IgD-negative memory B cell (primary cell): ENCODE data around the gene ARHGAP29. TPM values are rescaled to one million over a fixed set of nuclear protein-coding genes. Genes with fewer than 3 reads are reported as not detected.
A peak's percentile ranks its signal among the peaks of the same experiment; 100 is the strongest.

Experiments used
- H3K27ac Mint-ChIP-seq, 3 donors: one replicate each; pipeline ENCODE4 v1.8.0; 2020 to 2022; ENCODE audit warnings: mild to moderate bottlenecking in 3 of 3, mixed read lengths in 3 of 3, moderate library complexity in 1 of 3
- H3K27me3 Mint-ChIP-seq: one replicate; pipeline ENCODE4 v1.8.0; 2021; ENCODE audit warnings: mixed read lengths
- H3K36me3 Mint-ChIP-seq: one replicate; pipeline ENCODE4 v1.8.0; 2020; ENCODE audit warnings: mild to moderate bottlenecking, mixed read lengths
- H3K4me1 Mint-ChIP-seq, 3 donors: one replicate each; pipeline ENCODE4 v1.8.0; 2020 to 2022; ENCODE audit warnings: mixed read lengths in 3 of 3, mild to moderate bottlenecking in 1 of 3
- H3K4me3 Mint-ChIP-seq, 4 donors: one replicate each; pipeline ENCODE4 v1.8.0; 2020 to 2022; ENCODE audit warnings: mild to moderate bottlenecking in 4 of 4, mixed read lengths in 4 of 4, moderate library complexity in 3 of 4
- H3K9me3 Mint-ChIP-seq, 3 donors: one replicate each; pipeline ENCODE4 v1.8.0; 2020 to 2021; ENCODE audit warnings: mixed read lengths in 3 of 3, mild to moderate bottlenecking in 1 of 3
- polyA plus RNA-seq: library from polyadenylated mRNA; unstranded; fragments of 300-500 nt; fragmentation: Illumina TruSeq; gene quantifications from one replicate; pipeline ENCODE4 v1.2.3, GENCODE V29; 2021

ARHGAP29 gene
- polyA plus RNA-seq, 1 donor from 2014 or later = not detected

GRCh38 chr1:94272388-94272787, 35.0 kb upstream of the ARHGAP29 start:
- Mint-ChIP-seq H3K36me3 (no peaks in the 10 kb centered on the region), H3K4me3 (no peak overlapping the region), H3K9me3 (peaks cover 0 to 1% (median 0%) of the 10 kb centered on the region in 3 donors), H3K27me3 (peaks cover 4% of the 10 kb centered on the region), H3K4me1 (no peaks in the 10 kb centered on the region), H3K27ac (no peak overlapping the region)

GRCh38 chr1:94271373-94271772, 34.0 kb upstream of the ARHGAP29 start:
- no peak overlapping the region for H3K4me3 Mint-ChIP-seq
- no peaks in the 10 kb centered on the region for H3K36me3 Mint-ChIP-seq
- no peaks in the 10 kb centered on the region for H3K4me1 Mint-ChIP-seq

GRCh38 chr1:94270801-94271203, 33.4 kb upstream of the ARHGAP29 start:
- Mint-ChIP-seq H3K4me3 (no peak overlapping the region), H3K36me3 (no peaks in the 10 kb centered on the region), H3K27ac (no peak overlapping the region), H3K4me1 (no peaks in the 10 kb centered on the region), H3K9me3 (peaks cover 0 to 1% (median 0%) of the 10 kb centered on the region in 3 donors), H3K27me3 (peaks cover 2% of the 10 kb centered on the region)

More at GRCh38 chr1:94271373-94271772, 34.0 kb upstream of the ARHGAP29 start:
- H3K9me3 Mint-ChIP-seq = peaks cover 0 to 1% (median 0%) of the 10 kb centered on the region in 3 donors
- H3K27ac Mint-ChIP-seq = no peak overlapping the region
- H3K27me3 Mint-ChIP-seq = peaks cover 4% of the 10 kb centered on the region

GRCh38 chr1:94269921-94270320, 32.5 kb upstream of the ARHGAP29 start:
- Mint-ChIP-seq H3K27me3 (peaks cover 2% of the 10 kb centered on the region), H3K4me3 (peak overlapping the region in 1 of 4 donors; percentile 7), H3K9me3 (peaks cover 0 to 1% (median 0%) of the 10 kb centered on the region in 3 donors), H3K4me1 (no peaks in the 10 kb centered on the region), H3K27ac (no peak overlapping the region), H3K36me3 (no peaks in the 10 kb centered on the region)

DNA sequence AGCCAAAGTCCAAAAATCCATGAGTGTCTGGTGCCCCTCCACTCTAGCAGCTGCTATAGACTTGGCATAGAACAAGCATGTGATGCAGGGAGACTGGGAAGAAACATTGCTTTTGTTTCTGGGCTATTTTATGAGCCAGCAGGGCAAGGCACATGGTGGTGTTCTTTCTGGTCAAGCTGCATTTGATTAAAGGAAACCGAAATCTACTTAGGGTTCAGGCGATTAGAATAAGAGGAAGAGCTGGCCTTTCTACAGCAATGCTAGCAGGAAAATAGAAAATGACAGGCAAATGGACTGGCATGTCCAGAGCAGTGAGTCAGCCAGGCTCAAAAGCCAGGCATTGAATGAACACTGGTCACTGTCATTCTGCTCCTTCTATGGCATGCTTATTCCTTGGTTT, 28.5 kb upstream of the ARHGAP29 start:
- H3K9me3 Mint-ChIP-seq = peaks cover 0 to 1% (median 0%) of the 10 kb centered on the region in 3 donors
- H3K4me3 Mint-ChIP-seq = no peak overlapping the region
- peaks cover 0 to 6% (median 0%) of the 10 kb centered on the region in 3 donors for H3K4me1 Mint-ChIP-seq
- no peak overlapping the region for H3K27ac Mint-ChIP-seq
- H3K36me3 Mint-ChIP-seq = no peaks in the 10 kb centered on the region
- no peaks in the 10 kb centered on the region for H3K27me3 Mint-ChIP-seq

- Mint-ChIP-seq H3K27me3 (no peaks in the 10 kb centered on the region), H3K36me3 (no peaks in the 10 kb centered on the region), H3K27ac (peak overlapping the region in 1 of 3 donors; percentile 8), H3K4me3 (no peak overlapping the region), H3K9me3 (peaks cover 0 to 1% (median 0%) of the 10 kb centered on the region in 3 donors), H3K4me1 (peaks cover 0 to 10% (median 2%) of the 10 kb centered on the region in 3 donors)
These were observed 27.6 kb upstream of the ARHGAP29 start for GRCh38 chr1:94265011-94265422.

DNA sequence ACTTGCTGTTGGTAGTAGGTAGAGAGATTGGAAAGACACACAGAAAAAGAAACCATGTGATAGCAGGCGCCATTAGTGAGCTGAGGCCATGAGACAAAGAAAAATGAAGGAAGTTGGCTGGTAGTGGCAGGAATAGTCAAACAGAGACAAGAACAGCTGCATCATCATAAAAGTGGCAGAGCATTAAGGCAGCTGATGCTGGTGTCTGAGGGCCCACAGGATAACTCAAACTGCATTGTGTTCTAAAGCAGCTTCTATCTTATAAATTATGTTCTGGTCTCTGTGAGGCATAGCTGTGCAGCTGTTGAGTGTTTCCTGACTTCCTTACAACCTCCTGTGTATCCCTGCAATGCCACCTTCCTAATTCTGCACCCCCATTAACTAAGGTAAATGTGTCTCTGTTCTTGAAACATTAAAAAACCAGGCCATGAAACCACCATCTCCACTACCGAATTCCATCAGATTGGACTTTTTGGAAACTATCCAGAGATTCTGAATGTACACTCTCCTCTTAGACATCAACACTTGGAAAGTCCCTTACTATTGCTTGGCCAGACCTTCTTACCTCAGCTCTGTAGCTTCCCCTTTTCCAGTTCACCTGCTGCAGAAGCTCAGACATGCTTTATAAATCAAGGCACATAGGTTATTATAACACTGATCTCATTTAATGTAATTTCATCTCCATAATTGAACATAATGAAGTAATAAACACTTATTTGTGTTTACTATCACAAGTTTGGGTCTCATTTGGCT, 23.4 kb upstream of the ARHGAP29 start:
- peaks cover 0 to 10% (median 2%) of the 10 kb centered on the region in 3 donors for H3K4me1 Mint-ChIP-seq
- H3K9me3 Mint-ChIP-seq = peaks cover 0 to 1% (median 0%) of the 10 kb centered on the region in 3 donors
- H3K36me3 Mint-ChIP-seq = no peaks in the 10 kb centered on the region
- H3K27me3 Mint-ChIP-seq = no peaks in the 10 kb centered on the region
- peak overlapping the region in 1 of 3 donors; percentile 96 for H3K27ac Mint-ChIP-seq
- H3K4me3 Mint-ChIP-seq = peak overlapping the region in 1 of 4 donors; percentile 12

GRCh38 chr1:94259635-94260289, 22.4 kb upstream of the ARHGAP29 start:
- Mint-ChIP-seq H3K27me3 (no peaks in the 10 kb centered on the region), H3K36me3 (no peaks in the 10 kb centered on the region), H3K4me3 (no peak overlapping the region), H3K9me3 (peaks cover 0 to 1% (median 0%) of the 10 kb centered on the region in 3 donors), H3K27ac (no peak overlapping the region), H3K4me1 (peaks cover 0 to 10% (median 2%) of the 10 kb centered on the region in 3 donors)

DNA sequence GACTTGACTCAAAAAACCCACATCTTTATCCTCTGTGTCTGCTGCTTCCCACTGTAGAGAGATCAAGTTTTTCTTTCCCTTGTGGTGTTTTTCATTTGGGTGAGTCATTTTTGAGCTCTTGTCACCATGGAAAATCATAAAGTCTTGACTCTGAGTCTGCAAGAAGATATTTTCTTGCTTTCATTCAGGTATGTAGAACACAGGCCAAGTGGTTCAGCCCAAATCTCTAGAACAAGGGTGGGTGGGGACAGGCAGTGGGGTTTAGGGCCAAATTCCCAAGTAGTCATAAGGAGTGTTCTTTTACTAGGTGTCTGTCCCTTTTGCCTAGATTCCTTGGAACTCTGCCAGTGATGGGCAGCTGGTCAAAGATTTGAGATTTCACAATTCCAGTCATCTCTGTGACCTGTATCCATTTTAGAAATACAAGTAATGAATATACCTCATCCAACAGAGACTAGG, 21.5 kb upstream of the ARHGAP29 start:
- Mint-ChIP-seq H3K27me3 (no peaks in the 10 kb centered on the region), H3K36me3 (no peaks in the 10 kb centered on the region), H3K4me1 (peaks cover 0 to 10% (median 2%) of the 10 kb centered on the region in 3 donors), H3K4me3 (no peak overlapping the region), H3K27ac (no peak overlapping the region), H3K9me3 (no peaks in the 10 kb centered on the region)

GRCh38 chr1:94257444-94257843, 20.1 kb upstream of the ARHGAP29 start:
- Mint-ChIP-seq H3K36me3 (peaks cover under 1% of the 10 kb centered on the region), H3K27ac (no peak overlapping the region), H3K4me1 (peaks cover 0 to 10% (median 2%) of the 10 kb centered on the region in 3 donors), H3K9me3 (no peaks in the 10 kb centered on the region), H3K27me3 (peaks cover 4% of the 10 kb centered on the region), H3K4me3 (no peak overlapping the region)

DNA sequence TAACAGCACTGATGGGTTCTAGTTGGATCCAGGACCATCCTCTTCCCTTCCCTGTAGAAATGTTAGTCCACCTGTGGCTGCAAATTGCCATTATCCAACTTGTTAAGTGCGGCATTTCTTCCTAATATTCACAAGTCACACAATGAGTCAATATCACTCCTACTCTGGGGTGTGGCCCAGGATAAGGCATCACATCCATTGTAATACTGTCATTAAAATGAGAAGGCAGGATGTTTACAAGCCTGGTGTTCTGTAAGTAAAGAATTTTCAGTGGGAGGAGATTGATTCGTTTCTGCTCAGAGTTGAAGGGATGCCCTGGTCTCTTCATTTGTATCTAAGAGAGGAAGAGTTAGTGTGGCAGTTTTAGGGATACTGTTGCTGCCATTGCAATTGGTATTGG, 18.1 kb upstream of the ARHGAP29 start:
- no peak overlapping the region for H3K27ac Mint-ChIP-seq
- H3K27me3 Mint-ChIP-seq = peaks cover 11% of the 10 kb centered on the region
- H3K4me1 Mint-ChIP-seq = peaks cover 0 to under 1% (median under 1%) of the 10 kb centered on the region in 3 donors
- no peak overlapping the region for H3K4me3 Mint-ChIP-seq
- H3K36me3 Mint-ChIP-seq = peaks cover 2% of the 10 kb centered on the region
- H3K9me3 Mint-ChIP-seq = peaks cover 0 to 2% (median 0%) of the 10 kb centered on the region in 3 donors

GRCh38 chr1:94254073-94254810, 16.9 kb upstream of the ARHGAP29 start:
- H3K27me3 Mint-ChIP-seq = peaks cover 12% of the 10 kb centered on the region
- H3K9me3 Mint-ChIP-seq = peaks cover 0 to 2% (median 0%) of the 10 kb centered on the region in 3 donors
- peaks cover 2% of the 10 kb centered on the region for H3K36me3 Mint-ChIP-seq
- H3K4me1 Mint-ChIP-seq = no peaks in the 10 kb centered on the region
- no peak overlapping the region for H3K27ac Mint-ChIP-seq
- no peak overlapping the region for H3K4me3 Mint-ChIP-seq

DNA sequence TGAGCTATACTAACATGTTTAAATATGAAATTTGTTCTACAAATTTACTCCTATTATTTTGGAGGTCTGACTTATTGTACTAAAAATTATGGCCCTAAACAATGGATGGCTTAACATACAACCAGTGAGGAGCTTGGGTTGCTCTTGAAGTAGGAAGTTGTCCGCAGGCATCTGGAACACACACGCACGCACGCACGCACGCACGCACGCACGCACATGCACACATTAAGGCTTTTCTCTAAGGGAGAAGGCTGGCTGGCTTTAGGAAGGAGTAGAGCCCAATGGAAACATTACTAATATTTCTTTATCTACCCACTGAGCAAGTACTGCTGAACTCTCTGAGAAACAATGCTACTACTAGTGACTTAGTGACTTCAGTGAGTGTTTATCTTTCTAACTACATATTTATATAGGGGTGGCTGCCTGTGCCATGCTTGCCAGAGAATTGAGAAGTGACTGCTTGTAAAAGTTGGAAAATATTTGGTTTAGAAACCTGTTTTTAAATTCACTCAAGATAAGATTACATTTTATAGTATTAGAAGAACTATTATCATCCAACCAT, 16.2 kb upstream of the ARHGAP29 start:
- H3K4me1 Mint-ChIP-seq = no peaks in the 10 kb centered on the region
- peak overlapping the region in 1 of 3 donors; percentile 20 for H3K27ac Mint-ChIP-seq
- peaks cover 18% of the 10 kb centered on the region for H3K27me3 Mint-ChIP-seq
- peaks cover 2% of the 10 kb centered on the region for H3K36me3 Mint-ChIP-seq
- no peak overlapping the region for H3K4me3 Mint-ChIP-seq
- H3K9me3 Mint-ChIP-seq = peaks cover 0 to 2% (median 0%) of the 10 kb centered on the region in 3 donors

DNA sequence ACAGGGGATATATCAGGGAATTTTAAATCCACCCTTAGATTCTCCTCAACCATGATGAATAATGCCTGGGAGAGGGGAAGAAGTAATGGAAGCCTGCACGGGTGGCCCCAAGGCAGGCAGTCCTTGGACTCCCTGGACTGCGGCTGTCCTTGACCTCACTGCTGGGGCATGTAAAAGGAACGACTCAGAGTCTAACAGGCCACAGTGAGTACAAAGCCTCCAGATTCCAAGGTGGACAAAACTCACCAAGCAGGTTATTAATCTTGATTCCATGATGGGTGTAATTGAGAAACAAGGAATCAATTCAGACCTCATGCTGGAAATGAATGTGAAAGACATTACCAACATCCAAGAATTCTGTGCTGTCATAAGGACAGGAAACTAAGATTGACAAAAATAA, 13.0 kb upstream of the ARHGAP29 start:
- H3K27me3 Mint-ChIP-seq = peaks cover 42% of the 10 kb centered on the region
- H3K27ac Mint-ChIP-seq = no peak overlapping the region
- peaks cover 4 to 8% (median 5%) of the 10 kb centered on the region in 3 donors for H3K4me1 Mint-ChIP-seq
- peaks cover 3% of the 10 kb centered on the region for H3K36me3 Mint-ChIP-seq
- H3K9me3 Mint-ChIP-seq = peaks cover 0 to 4% (median 3%) of the 10 kb centered on the region in 3 donors
- H3K4me3 Mint-ChIP-seq = no peak overlapping the region
